ENCODE measurements around the gene HHAT.
"Not testable (repeated sequence)": the region's sequence is repeated elsewhere in the genome, so short reads cannot be mapped to it uniquely, and the experiment has no call there.

HHAT gene

DNA sequence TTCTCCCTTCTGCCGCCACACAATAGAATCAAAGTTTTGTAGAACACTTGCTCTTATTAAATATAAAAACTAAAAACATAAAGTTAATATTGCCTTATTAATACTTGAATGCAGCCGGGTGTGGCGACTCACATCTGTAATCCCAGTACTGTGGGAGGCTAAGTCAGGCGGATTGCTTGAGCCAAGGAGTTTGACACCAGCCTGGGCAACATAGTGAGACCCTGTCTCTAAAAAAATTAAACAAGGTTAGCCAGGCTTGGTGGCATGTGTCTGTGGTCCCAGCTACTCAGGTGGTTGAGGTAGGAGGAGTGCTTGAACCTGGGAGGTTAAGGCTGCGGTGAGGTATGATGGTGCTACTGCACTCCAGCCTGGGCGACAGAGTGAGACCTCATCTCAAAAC lies 13.2 kb upstream of the HHAT start:
- DNase-seq: no peak

DNA sequence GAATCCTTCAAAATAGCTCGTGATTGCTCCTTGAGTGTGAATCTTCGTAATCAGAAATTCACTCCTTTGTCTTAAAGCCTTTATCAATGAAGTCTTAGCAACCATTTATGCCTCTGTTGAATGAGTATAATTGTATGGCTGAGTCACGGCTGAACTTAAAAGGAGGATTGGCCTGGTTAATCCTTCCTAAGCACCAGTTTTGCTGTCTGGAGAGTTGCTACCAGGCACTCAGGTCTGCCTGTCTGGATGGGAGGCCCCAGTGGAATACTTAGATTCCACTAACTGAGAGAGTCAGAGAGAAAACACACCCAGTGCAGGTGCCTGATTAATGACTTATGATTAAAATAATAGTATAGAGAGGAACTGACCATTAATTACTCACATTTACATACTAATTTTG lies 7.6 kb upstream of the HHAT start:
- DNase-seq: no peak

- no peak for DNase-seq
Observed at GRCh38 chr1:210321552-210321951, 7.2 kb upstream of the HHAT start.

- DNase-seq: no peak
Observed at GRCh38 chr1:210323957-210324356, 4.7 kb upstream of the HHAT start.

- no peak for DNase-seq
Observed at GRCh38 chr1:210325026-210325670, 3.6 kb upstream of the HHAT start.

DNA sequence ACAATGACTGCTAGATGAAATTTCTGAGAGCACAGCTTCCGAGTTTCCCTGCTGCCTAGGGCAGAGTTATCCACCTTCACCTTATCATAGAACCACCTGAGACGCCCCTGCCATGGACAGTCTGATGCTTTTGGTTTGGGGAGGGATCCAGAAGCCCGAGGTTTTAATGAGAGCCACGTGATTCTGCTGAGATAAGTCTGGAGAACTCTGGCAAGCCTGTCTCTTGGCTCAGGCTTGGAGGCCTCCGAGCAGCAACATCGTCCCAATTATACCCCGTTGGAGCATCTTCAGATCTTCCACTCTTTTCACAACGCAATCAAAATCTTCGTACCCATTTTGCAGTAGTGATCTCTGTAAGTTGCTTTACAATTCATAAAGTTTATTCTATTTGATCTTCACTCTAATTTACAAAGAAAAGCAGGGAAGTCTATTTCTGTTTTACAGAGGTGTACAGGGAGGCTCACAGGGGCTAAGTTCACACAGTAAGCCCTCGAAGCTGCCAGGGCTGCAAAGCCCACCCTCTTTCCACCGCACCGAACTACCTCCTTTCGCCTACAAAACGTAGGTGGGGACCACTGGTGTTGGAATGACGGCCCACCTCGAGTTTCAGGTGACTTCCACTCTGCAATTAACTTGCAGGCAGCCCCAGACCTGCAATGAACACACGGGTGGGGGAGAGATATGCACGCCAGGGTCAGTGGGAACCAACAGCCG lies 513 bp upstream of the HHAT start:
- no peak for DNase-seq

DNA sequence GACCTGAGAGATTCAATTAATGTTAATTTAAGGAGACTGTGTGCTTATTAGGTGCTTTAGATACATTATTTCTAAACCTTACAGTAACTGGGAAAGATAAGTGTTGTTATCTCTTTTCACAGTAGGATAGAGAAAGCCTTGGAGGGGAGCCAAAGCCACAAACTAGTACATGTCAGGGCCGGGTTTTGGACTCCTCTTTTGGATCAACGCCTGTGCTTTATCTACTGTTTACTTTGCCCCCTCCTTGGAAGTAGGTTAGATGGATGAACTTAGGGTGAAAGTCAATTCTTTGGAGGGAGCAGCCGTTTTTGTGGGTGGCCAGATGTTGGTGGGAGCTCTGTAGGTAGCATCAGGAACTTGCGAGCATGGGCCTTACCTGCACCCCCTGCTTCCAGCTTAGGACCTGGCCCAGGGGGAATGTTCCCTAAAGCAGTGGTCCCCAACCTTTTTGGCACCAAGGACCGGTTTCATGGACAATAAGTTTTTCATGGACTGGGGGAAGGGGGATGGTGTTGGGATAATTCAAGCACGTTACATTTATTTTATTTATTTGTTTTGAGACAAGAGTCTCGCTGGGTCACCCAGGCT lies 1.7 kb downstream of the HHAT start:
- DNase-seq: no peak

- DNase-seq: peak; percentile 32
Observed at GRCh38 chr1:210332233-210332632, 3.5 kb downstream of the HHAT start.

DNA sequence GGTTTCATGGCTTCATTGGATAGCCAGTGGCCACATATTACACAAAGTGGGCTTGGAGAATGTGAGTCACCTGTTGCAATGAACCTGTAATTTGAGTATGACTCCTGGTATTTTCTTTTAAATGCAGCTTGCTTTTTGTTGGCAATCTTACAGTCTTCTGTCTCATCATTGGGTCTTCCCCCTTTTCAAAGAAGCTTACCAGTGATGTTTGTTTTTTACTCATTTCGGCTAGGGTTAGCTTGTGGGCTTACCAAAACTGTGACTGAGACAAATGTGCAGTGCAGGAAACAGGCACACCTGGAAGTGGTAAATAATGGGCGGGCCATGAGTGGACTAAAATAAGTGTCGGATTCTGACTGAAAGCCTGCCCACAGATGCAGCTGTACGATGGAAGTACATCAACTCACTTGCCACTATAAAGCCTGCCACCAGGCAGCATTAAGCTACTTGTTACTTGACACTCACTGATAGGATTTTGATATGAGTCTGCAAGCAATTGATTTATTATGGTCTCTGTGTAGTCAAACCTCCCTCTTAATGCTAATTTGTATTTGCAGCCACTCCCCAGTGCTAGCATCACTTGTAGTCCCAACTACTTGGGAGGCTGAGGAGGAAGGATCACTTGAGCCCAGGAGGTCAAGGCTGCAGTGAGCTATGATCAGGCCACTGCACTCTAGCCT lies 4.2 kb downstream of the HHAT start:
- peak; percentile 55 for DNase-seq

GRCh38 chr1:210335001-210335400 lies 6.3 kb downstream of the HHAT start:
- DNase-seq: no peak

DNA sequence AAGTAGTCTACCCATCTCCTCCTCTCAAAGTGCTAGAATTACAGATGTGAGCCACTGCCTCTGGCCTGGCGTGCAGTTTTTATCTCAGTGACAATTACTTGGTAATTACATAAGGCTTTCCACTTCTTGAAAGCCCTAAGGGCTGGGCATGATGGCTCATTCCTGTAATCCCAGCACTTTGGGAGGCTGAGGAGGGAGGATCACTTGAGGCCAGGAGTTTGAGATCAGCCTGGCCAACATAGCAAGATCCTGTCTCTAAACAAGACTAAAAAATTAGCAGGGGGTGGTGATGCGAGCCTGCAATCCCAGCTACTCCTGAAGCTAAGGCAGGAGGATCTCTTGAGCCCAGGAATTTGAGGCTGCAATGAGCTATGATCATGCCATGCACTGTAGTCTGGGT lies 7.7 kb downstream of the HHAT start:
- no peak for DNase-seq

DNA sequence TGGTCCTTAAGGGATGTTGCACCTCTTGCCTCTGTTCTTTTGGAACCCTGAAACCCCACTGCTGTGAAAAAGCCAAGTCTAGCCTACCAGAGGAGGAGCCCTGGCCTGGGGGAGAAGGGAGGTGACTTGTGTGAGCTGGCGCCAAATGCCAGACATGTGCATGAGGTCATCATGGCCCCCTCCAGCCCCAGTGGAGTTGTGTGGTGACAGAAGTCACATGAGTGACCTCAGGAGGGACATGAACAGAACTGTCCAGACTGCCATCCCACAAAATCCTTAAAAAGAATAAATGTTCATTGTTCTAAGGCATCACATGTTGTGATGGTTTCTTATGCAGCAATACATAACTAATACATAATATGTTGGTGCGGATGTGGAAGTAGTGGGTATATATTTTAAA lies 10.8 kb downstream of the HHAT start:
- DNase-seq: no peak

DNA sequence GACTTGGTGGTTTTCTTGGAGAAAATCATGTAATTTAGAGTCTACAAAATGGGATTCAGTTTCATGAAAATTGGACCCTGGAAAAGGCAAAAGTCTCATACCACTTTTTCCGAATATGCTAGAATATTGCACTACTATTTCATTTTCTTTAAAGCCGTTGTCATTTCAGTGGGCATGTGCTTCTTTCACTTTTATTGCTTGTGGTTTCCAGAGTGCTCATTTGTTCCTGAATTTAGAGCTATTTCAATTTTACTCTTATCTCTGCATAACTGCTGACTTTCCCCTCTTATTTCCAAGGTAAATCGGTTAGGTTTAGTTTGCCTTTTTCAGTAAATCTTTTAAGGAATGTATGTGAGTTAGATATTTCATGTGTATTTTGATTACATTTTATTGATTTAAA lies 11.6 kb downstream of the HHAT start:
- DNase-seq: no peak

GRCh38 chr1:210340841-210341240 lies 12.1 kb downstream of the HHAT start:
- peak; percentile 21 for DNase-seq

- DNase-seq: no peak
Observed at GRCh38 chr1:210342986-210343780, 14.5 kb downstream of the HHAT start.

DNA sequence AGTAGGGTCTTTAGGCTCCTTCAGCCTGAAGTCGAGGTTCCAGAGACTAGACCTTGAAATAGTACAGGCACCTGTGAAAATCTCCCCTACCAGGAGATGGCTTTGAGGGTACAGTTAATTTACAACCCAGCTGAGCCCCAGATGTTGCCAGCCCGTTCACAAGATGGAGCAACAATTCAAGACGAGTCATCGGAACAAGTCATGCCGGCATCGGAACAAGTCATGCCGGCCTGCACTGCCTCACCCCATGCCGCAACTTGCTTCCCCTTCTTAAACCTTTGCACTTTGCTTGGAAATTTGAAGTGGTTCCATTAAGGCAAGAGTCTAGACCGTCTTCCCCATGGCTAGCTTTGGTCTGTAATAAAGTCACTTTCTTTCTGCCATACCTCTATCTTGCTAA lies 16.0 kb downstream of the HHAT start:
- DNase-seq: no peak

DNA sequence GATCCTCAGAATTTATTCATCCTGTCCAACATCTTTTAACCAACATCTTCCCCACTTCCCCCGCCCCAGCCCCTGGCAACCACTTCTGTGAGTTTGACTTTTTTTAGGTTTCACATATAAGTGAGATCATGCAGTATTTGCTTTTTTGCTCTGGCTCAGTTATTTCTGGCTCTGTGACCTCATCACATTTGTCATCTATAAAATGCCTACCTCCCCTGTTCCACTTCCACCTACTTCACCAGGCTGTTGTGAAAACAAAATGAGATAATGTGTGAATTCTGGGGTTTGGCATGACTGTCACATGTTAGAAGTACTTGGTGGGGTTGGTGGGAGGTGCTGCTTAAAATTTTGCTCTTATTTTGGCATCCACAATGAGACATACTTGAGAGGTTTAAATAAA lies 18.4 kb downstream of the HHAT start:
- no peak for DNase-seq

- no peak for DNase-seq
Observed at GRCh38 chr1:210351496-210351895, 22.8 kb downstream of the HHAT start.

DNA sequence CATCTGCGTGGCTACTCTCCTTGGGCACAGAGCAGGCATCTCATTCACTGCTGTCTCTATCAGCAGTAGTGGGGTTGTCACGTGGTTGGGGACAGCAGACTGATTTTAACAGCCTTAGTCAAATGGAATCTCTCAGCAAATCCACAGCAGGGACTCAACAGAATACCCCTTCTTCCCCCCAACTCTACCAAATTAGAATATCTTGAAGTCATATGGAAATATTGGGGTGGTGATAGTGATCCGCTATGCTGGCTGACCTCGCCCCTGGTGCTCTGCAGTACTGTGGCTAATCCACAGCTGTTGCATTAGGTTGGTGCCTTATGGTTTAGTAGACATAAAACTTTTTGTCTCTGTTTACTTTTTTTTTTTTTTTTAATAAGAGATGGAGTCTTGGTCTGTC lies 23.9 kb downstream of the HHAT start:
- no peak for DNase-seq

DNA sequence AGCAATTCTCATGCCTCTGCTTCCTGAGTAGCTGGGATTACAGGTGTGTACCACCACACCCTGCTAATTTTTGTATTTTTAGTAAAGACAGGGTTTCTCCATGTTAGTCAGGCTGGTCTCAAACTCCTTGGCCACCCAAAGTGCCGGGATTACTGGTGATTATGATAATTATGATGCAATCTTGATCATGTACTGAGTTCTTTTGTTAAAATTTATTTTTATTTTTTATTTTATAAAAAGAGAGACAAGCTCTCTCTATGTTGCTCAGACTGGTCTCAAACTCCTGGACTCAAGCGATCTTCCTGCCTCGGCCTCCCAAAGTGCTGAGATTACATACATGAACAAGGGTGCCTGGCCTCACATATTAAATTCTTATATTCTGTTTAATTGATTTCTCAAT lies 25.6 kb downstream of the HHAT start:
- DNase-seq: not testable (repeated sequence)

GRCh38 chr1:210358626-210359025 lies 29.9 kb downstream of the HHAT start:
- no peak for DNase-seq

GRCh38 chr1:210359255-210359654 lies 30.6 kb downstream of the HHAT start:
- no peak for DNase-seq

DNA sequence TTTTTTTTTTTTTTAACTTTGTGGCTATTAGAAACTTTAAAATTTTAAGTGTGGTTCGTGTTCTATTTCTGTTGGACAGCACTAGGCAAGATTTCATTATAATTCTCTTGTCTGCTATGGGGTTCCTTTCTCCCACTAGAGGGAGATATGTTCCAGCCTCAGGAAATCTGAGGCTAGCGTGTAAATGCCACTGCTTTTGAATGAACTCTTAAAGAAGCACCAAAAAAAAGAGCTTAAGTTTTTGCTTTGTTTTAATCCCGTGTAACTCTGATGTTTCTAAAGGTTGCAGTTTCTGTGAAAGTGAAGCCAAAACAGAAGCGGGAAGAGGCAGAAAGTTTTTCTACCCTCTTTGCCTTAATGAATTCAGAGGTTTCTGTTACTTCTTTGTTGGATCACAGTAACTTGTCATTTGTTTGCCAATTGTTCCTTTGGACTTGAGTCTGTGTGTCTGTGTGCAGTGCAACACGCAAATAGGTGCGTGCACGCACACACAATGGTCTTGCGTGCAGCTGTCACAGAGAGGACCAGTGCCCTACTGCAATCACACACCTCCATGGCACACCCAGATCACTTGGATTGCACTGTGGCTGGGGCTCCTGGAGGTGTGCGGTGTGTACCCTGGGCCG lies 32.3 kb downstream of the HHAT start:
- no peak for DNase-seq
